Measurements from ENCODE around the gene PCDHGA4. TPM values are rescaled to one million over a fixed set of nuclear protein-coding genes. Genes with fewer than 3 reads are reported as not detected.
"Not testable (repeated sequence)": the region's sequence is repeated elsewhere in the genome, so short reads cannot be mapped to it uniquely, and the experiment has no call there.

PCDHGA4 gene
- polyA plus RNA-seq (2013, experiment 1 of 2) = 0.29 TPM
- 0.56 TPM for polyA plus RNA-seq (2013, experiment 2 of 2)

- Histone ChIP-seq H3K9me3 (ENCODE audit: control insufficient read depth, low read length) (peaks cover 46% of the 10 kb centered on the region), H3K4me1 (ENCODE audit: control insufficient read depth, insufficient read depth, low read length, poor library complexity, severe bottlenecking) (no peaks in the 10 kb centered on the region), H3K4me3 (ENCODE audit: extremely low read depth, insufficient read depth, low read length, poor library complexity, severe bottlenecking) (no peak within 1 kb of the TSS), H3K27ac (ENCODE audit: low read depth, low read length, severe bottlenecking) (no peak within 1 kb of the TSS), H3K36me3 (ENCODE audit: control insufficient read depth, insufficient read depth, low read length) (no peaks in the 10 kb centered on the region)
- WGBS, 2 experiments (ENCODE audit: insufficient coverage in 2 of 2) = 90 to 92% methylated on average over 27 to 29 of the region's 29 CpGs
These were observed at the start of gene PCDHGA4 for GRCh38 chr5:141354900-141355469. PCDHGA4 (plus strand) TSS chr5:141355021; CDS start chr5:141355108, 87 bp downstream.

- Histone ChIP-seq H3K4me3 (ENCODE audit: extremely low read depth, insufficient read depth, low read length, poor library complexity, severe bottlenecking) (no peak overlapping the region), H3K36me3 (ENCODE audit: control insufficient read depth, insufficient read depth, low read length) (no peaks in the 10 kb centered on the region), H3K27ac (ENCODE audit: low read depth, low read length, severe bottlenecking) (no peak overlapping the region), H3K9me3 (ENCODE audit: control insufficient read depth, low read length) (peaks cover 14% of the 10 kb centered on the region), H3K4me1 (ENCODE audit: control insufficient read depth, insufficient read depth, low read length, poor library complexity, severe bottlenecking) (no peaks in the 10 kb centered on the region)
- WGBS, 2 experiments (ENCODE audit: insufficient coverage in 2 of 2) = no CpG with 5 or more reads among the region's 1 CpG
These were observed 48.2 kb upstream of the PCDHGA4 start for GRCh38 chr5:141306630-141307029.

GRCh38 chr5:141313711-141314110, 41.1 kb upstream of the PCDHGA4 start:
- Histone ChIP-seq H3K4me1 (ENCODE audit: control insufficient read depth, insufficient read depth, low read length, poor library complexity, severe bottlenecking) (no peaks in the 10 kb centered on the region), H3K9me3 (ENCODE audit: control insufficient read depth, low read length) (peaks cover 23% of the 10 kb centered on the region), H3K27ac (ENCODE audit: low read depth, low read length, severe bottlenecking) (no peak overlapping the region), H3K4me3 (ENCODE audit: extremely low read depth, insufficient read depth, low read length, poor library complexity, severe bottlenecking) (no peak overlapping the region), H3K36me3 (ENCODE audit: control insufficient read depth, insufficient read depth, low read length) (peaks cover 45% of the 10 kb centered on the region)

- not testable (repeated sequence) for H3K27ac ChIP-seq (ENCODE audit: low read depth, low read length, severe bottlenecking); H3K4me3 ChIP-seq (ENCODE audit: extremely low read depth, insufficient read depth, low read length, poor library complexity, severe bottlenecking); H3K4me1 ChIP-seq (ENCODE audit: control insufficient read depth, insufficient read depth, low read length, poor library complexity, severe bottlenecking)
- peaks cover 42% of the 10 kb centered on the region for H3K9me3 ChIP-seq (ENCODE audit: control insufficient read depth, low read length)
- peaks cover 57% of the 10 kb centered on the region for H3K36me3 ChIP-seq (ENCODE audit: control insufficient read depth, insufficient read depth, low read length)
- 93 to 100% methylated on average over 2 of the region's 4 CpGs for WGBS, 2 experiments (ENCODE audit: insufficient coverage in 2 of 2)
These were observed 37.9 kb upstream of the PCDHGA4 start for GRCh38 chr5:141316963-141317362.

GRCh38 chr5:141319202-141319601, 35.6 kb upstream of the PCDHGA4 start:
- Histone ChIP-seq H3K27ac (ENCODE audit: low read depth, low read length, severe bottlenecking) (no peak overlapping the region), H3K36me3 (ENCODE audit: control insufficient read depth, insufficient read depth, low read length) (peaks cover 48% of the 10 kb centered on the region), H3K9me3 (ENCODE audit: control insufficient read depth, low read length) (peaks cover 47% of the 10 kb centered on the region), H3K4me3 (ENCODE audit: extremely low read depth, insufficient read depth, low read length, poor library complexity, severe bottlenecking) (peak overlapping the region; percentile 69), H3K4me1 (ENCODE audit: control insufficient read depth, insufficient read depth, low read length, poor library complexity, severe bottlenecking) (no peaks in the 10 kb centered on the region)
- 93 to 95% methylated on average over 6 of the region's 6 CpGs for WGBS, 2 experiments (ENCODE audit: insufficient coverage in 2 of 2)

- 80 to 90% methylated on average over 4 to 5 of the region's 5 CpGs for WGBS, 2 experiments (ENCODE audit: insufficient coverage in 2 of 2)
- peaks cover 46% of the 10 kb centered on the region for H3K36me3 ChIP-seq (ENCODE audit: control insufficient read depth, insufficient read depth, low read length)
- H3K9me3 ChIP-seq (ENCODE audit: control insufficient read depth, low read length) = peaks cover 44% of the 10 kb centered on the region
These were observed 35.1 kb upstream of the PCDHGA4 start for GRCh38 chr5:141319699-141320098.

GRCh38 chr5:141320225-141321169, 34.3 kb upstream of the PCDHGA4 start, which contains the start of gene TAF7:
TAF7 (minus strand) TSS chr5:141320784; CDS start chr5:141320044, 740 bp downstream.
- Histone ChIP-seq H3K27ac (ENCODE audit: low read depth, low read length, severe bottlenecking) (peak within 1 kb of the TSS; percentile 98), H3K36me3 (ENCODE audit: control insufficient read depth, insufficient read depth, low read length) (peaks cover 43% of the 10 kb centered on the region), H3K4me1 (ENCODE audit: control insufficient read depth, insufficient read depth, low read length, poor library complexity, severe bottlenecking) (no peaks in the 10 kb centered on the region), H3K4me3 (ENCODE audit: extremely low read depth, insufficient read depth, low read length, poor library complexity, severe bottlenecking) (peak within 1 kb of the TSS; percentile 69), H3K9me3 (ENCODE audit: control insufficient read depth, low read length) (peaks cover 36% of the 10 kb centered on the region)
- 2 to 5% methylated on average over 56 to 64 of the region's 67 CpGs for WGBS, 2 experiments (ENCODE audit: insufficient coverage in 2 of 2)

More at GRCh38 chr5:141319699-141320098, 35.1 kb upstream of the PCDHGA4 start:
- H3K4me1 ChIP-seq (ENCODE audit: control insufficient read depth, insufficient read depth, low read length, poor library complexity, severe bottlenecking) = no peaks in the 10 kb centered on the region
- peak overlapping the region; percentile 69 for H3K4me3 ChIP-seq (ENCODE audit: extremely low read depth, insufficient read depth, low read length, poor library complexity, severe bottlenecking)
- peak overlapping the region; percentile 11 for H3K27ac ChIP-seq (ENCODE audit: low read depth, low read length, severe bottlenecking)

- H3K36me3 ChIP-seq (ENCODE audit: control insufficient read depth, insufficient read depth, low read length) = peaks cover 26% of the 10 kb centered on the region
- WGBS, 2 experiments (ENCODE audit: insufficient coverage in 2 of 2) = 78 to 100% methylated on average over 1 of the region's 3 CpGs
These were observed 32.6 kb upstream of the PCDHGA4 start for GRCh38 chr5:141322261-141322660.

GRCh38 chr5:141326088-141326854, 28.6 kb upstream of the PCDHGA4 start:
- 75 to 77% methylated on average over 23 of the region's 27 CpGs for WGBS, 2 experiments (ENCODE audit: insufficient coverage in 2 of 2)
- H3K27ac ChIP-seq (ENCODE audit: low read depth, low read length, severe bottlenecking) = no peak overlapping the region

More at GRCh38 chr5:141322261-141322660, 32.6 kb upstream of the PCDHGA4 start:
- H3K4me3 ChIP-seq (ENCODE audit: extremely low read depth, insufficient read depth, low read length, poor library complexity, severe bottlenecking) = no peak overlapping the region
- peaks cover 34% of the 10 kb centered on the region for H3K9me3 ChIP-seq (ENCODE audit: control insufficient read depth, low read length)
- no peaks in the 10 kb centered on the region for H3K4me1 ChIP-seq (ENCODE audit: control insufficient read depth, insufficient read depth, low read length, poor library complexity, severe bottlenecking)
- no peak overlapping the region for H3K27ac ChIP-seq (ENCODE audit: low read depth, low read length, severe bottlenecking)

GRCh38 chr5:141328231-141328630, 26.6 kb upstream of the PCDHGA4 start:
- Histone ChIP-seq H3K9me3 (ENCODE audit: control insufficient read depth, low read length) (peaks cover 17% of the 10 kb centered on the region), H3K4me1 (ENCODE audit: control insufficient read depth, insufficient read depth, low read length, poor library complexity, severe bottlenecking) (no peaks in the 10 kb centered on the region), H3K27ac (ENCODE audit: low read depth, low read length, severe bottlenecking) (no peak overlapping the region), H3K4me3 (ENCODE audit: extremely low read depth, insufficient read depth, low read length, poor library complexity, severe bottlenecking) (no peak overlapping the region), H3K36me3 (ENCODE audit: control insufficient read depth, insufficient read depth, low read length) (no peaks in the 10 kb centered on the region)
- 87 to 91% methylated on average over 8 of the region's 8 CpGs for WGBS, 2 experiments (ENCODE audit: insufficient coverage in 2 of 2)

More at GRCh38 chr5:141326088-141326854, 28.6 kb upstream of the PCDHGA4 start:
- Histone ChIP-seq H3K9me3 (ENCODE audit: control insufficient read depth, low read length) (peaks cover 20% of the 10 kb centered on the region), H3K4me1 (ENCODE audit: control insufficient read depth, insufficient read depth, low read length, poor library complexity, severe bottlenecking) (no peaks in the 10 kb centered on the region), H3K4me3 (ENCODE audit: extremely low read depth, insufficient read depth, low read length, poor library complexity, severe bottlenecking) (no peak overlapping the region), H3K36me3 (ENCODE audit: control insufficient read depth, insufficient read depth, low read length) (no peaks in the 10 kb centered on the region)

All from mesodermal cell (in vitro differentiated cells).